KOPT-K1 (cell line): ENCODE data around the gene SH3PXD2A.
A peak's percentile ranks its signal among the peaks of the same experiment; 100 is the strongest.
"Not testable (repeated sequence)": the region's sequence is repeated elsewhere in the genome, so short reads cannot be mapped to it uniquely, and the experiment has no call there.

Experiments used
- H3K27ac ChIP-seq: fragments of 200-600 bp; sonication (generic); 2 replicates; pipeline ENCODE4 v1.5.1; 2016; ENCODE audit warnings: antibody characterized with exemption, mild to moderate bottlenecking, low read depth, low read length; ENCODE audit not compliant: poor library complexity, severe bottlenecking
- H3K36me3 ChIP-seq: fragments of 200-600 bp; sonication (generic); 2 replicates; pipeline ENCODE4 v1.5.1; 2017; ENCODE audit warnings: antibody characterized with exemption, mild to moderate bottlenecking, low read length, moderate library complexity; ENCODE audit not compliant: insufficient read depth
- H3K9me3 ChIP-seq: fragments of 200-600 bp; sonication (generic); 2 replicates; pipeline ENCODE4 v1.5.1; 2017; ENCODE audit warnings: antibody characterized with exemption, low read length, mild to moderate bottlenecking; ENCODE audit not compliant: insufficient read depth, poor library complexity, severe bottlenecking

SH3PXD2A gene

GRCh38 chr10:103761075-103761920 is 94.1 kb downstream of the SH3PXD2A start:
- H3K36me3 ChIP-seq: no peaks in the 10 kb centered on the region
- no peak overlapping the region for H3K27ac ChIP-seq
- H3K9me3 ChIP-seq: no peaks in the 10 kb centered on the region

DNA sequence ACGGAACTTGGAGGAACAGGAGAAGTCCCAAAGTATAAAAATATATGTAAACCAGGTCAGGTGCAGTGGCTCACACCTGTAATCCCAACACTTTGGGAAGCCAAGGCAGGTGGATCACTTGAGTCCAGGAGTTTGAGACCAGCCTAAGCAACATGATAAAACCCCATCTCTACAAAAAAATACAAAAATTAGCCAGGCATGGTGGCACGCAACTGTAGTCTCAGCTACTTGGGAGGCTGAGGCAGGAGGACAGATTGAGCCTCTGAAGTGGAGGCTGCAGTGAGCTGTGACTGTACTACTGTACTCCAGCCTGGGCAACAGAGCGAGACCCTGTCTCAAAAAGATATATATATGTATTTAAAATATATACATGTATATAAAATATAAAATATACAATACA is 95.1 kb downstream of the SH3PXD2A start:
- not testable (repeated sequence) for H3K27ac ChIP-seq, H3K9me3 ChIP-seq, H3K36me3 ChIP-seq

- Histone ChIP-seq H3K36me3 (no peaks in the 10 kb centered on the region), H3K27ac (no peak overlapping the region)
Measured at GRCh38 chr10:103759100-103759781, 96.1 kb downstream of the SH3PXD2A start.

GRCh38 chr10:103758294-103758681 is 97.1 kb downstream of the SH3PXD2A start:
- Histone ChIP-seq H3K9me3 (no peaks in the 10 kb centered on the region), H3K36me3 (no peaks in the 10 kb centered on the region), H3K27ac (no peak overlapping the region)

More at GRCh38 chr10:103759100-103759781, 96.1 kb downstream of the SH3PXD2A start:
- no peaks in the 10 kb centered on the region for H3K9me3 ChIP-seq

- no peak overlapping the region for H3K27ac ChIP-seq
- peaks cover under 1% of the 10 kb centered on the region for H3K9me3 ChIP-seq
- no peaks in the 10 kb centered on the region for H3K36me3 ChIP-seq
Measured at GRCh38 chr10:103757531-103758293, 97.7 kb downstream of the SH3PXD2A start.

GRCh38 chr10:103756277-103756869 is 99.0 kb downstream of the SH3PXD2A start:
- no peak overlapping the region for H3K27ac ChIP-seq
- no peaks in the 10 kb centered on the region for H3K36me3 ChIP-seq
- peaks cover 5% of the 10 kb centered on the region for H3K9me3 ChIP-seq

DNA sequence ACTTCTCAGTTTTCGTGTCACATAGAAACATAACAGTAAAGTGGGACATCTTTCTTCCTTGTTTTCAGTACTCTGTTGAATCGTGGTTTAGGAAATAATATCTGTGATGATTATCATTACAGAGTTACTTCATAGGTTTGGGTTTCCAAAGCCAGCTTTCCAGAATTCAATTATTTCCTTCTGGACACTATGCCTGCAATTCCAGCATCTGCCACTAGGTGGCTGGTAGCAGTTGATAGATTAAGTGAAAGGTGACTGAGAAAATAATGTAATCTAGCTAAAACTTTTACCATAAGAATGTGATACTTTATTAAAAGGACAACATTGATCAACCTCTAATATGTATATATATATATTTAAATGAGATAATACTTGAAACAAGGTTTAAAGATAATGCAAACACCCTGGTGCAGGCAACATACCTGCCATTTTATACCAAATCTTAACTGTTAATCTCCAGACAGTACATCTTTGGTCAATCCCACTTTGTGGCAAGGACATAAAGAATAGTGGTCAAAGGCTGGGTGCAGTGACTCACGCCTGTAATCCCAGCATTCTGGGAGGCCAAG is 102.6 kb downstream of the SH3PXD2A start:
- Histone ChIP-seq H3K27ac (no peak overlapping the region), H3K36me3 (no peaks in the 10 kb centered on the region), H3K9me3 (peaks cover 5% of the 10 kb centered on the region)

DNA sequence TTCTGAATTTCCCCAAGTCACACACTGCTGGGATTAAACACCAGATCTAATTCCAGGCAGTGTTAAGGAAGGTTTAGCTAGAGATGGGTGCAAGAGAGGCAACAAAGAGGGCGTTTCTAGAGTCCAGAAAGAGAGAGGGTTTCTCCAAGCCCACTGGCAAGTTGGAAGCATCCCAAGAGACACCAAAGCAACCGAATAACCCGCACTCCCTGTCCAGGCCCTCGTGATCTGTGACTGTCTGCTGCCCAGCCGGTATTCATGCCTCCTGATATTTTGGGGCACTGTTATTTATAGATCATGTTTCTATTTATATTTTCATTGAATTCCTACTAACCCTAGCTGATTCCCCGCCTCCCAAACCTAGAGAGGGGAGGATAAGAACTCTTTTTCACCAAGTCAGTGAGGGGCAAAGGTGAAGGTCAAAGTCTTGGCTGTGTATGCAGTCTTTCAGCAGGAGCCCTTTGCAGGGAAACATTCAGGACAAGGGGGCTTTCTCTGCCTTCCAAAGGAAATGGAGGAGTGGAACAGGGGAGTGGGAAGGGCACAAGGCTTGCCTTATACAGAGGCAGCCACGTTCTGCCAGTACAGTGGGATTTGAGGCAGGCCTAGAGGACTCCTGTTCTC is 103.6 kb downstream of the SH3PXD2A start:
- Histone ChIP-seq H3K27ac (no peak overlapping the region), H3K36me3 (no peaks in the 10 kb centered on the region), H3K9me3 (peaks cover 5% of the 10 kb centered on the region)

- peaks cover 5% of the 10 kb centered on the region for H3K9me3 ChIP-seq
- H3K36me3 ChIP-seq: no peaks in the 10 kb centered on the region
- no peak overlapping the region for H3K27ac ChIP-seq
Measured at GRCh38 chr10:103750836-103751235, 104.5 kb downstream of the SH3PXD2A start.

GRCh38 chr10:103749779-103750178 is 105.6 kb downstream of the SH3PXD2A start:
- Histone ChIP-seq H3K27ac (no peak overlapping the region), H3K9me3 (peaks cover 5% of the 10 kb centered on the region), H3K36me3 (no peaks in the 10 kb centered on the region)

- Histone ChIP-seq H3K9me3 (peaks cover 5% of the 10 kb centered on the region), H3K36me3 (no peaks in the 10 kb centered on the region), H3K27ac (no peak overlapping the region)
Measured at GRCh38 chr10:103748020-103748419, 107.4 kb downstream of the SH3PXD2A start.

DNA sequence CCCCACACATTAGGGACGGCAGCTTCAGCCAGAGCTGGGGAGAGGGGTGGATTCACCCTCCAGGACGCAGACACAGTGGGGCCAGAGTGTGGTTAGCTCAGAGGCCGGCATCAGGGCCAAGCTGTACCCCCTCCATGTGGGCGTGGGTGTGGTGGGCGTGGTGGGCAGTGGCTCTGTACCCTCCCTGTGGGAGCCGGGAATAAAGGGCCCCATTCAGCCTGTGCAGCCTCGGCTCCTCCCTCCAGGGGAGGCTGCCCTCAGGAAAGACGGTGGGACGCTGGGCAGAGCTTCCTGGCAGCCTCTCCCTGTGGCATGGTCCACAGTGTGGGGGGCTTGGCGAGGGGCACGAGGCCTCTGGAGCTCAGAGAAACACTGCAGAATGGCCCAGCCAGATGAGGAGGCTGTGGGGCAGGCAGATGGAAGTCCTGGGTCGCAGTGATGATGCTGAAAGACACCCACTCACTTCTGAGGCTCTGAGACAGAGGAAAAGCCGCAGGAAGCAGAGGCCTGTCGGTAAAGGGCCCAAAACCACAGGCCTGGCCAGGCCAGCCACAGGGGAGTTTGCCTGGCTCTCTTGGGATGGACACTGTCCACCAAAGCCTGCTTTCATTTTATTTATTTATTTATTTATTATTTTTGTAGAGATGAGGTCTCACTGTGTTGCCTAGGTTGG is 108.0 kb downstream of the SH3PXD2A start:
- Histone ChIP-seq H3K36me3 (no peaks in the 10 kb centered on the region), H3K27ac (peak overlapping the region; percentile 21), H3K9me3 (peaks cover under 1% of the 10 kb centered on the region)

GRCh38 chr10:103746598-103746997 is 108.8 kb downstream of the SH3PXD2A start:
- Histone ChIP-seq H3K36me3 (no peaks in the 10 kb centered on the region), H3K9me3 (no peaks in the 10 kb centered on the region), H3K27ac (peak overlapping the region; percentile 21)
